G401 (cell line): Measurements from ENCODE around the gene RPL13. TPM values are rescaled to one million over a fixed set of nuclear protein-coding genes. Genes with fewer than 3 reads are reported as not detected.

Experiments
- DNase-seq: peaks from one replicate; pipeline ENCODE4 v3.0.0-alpha.2; 2015; ENCODE audit warnings: low spot score
- in situ Hi-C: cut with HindIII; loops from 2 replicates; pipeline ENCODE4 v1.10.0; 2016; ENCODE audit warnings: low sequenced_read_pairs, mixed read lengths
- total RNA-seq: library from RNA; depleted of rRNA; stranded (reverse); fragments of >200 nt; shearing (Covaris generic); gene quantifications from 2 replicates; pipeline ENCODE4 v1.2.3, GENCODE V29; 2014; rRNA removed

The RPL13 gene
- total RNA-seq, 1 experiment from 2014 or later: 5,258 TPM

GRCh38 chr16:89607937-89608740 lies 47.7 kb downstream of the RPL13 start:
- in situ Hi-C loops: no loop called here
- no peak for DNase-seq

DNA sequence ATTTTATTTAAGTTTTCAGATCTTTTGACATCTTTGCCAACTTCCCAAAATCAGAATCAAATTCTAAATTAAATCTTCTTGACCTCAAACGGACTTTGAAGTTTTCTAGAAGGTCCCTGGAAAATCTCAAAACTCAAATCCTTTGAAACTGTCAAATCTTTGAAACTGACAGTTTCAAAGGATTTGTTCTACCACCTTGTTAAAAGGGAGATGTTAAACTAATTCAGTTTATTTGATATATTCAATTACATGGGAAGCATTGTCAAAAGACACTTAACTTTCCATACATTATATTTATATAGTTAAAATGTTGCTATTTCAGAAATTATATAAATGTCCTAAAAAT lies 49.6 kb downstream of the RPL13 start:
- DNase-seq: no peak
- in situ Hi-C loops: no loop called here

DNA sequence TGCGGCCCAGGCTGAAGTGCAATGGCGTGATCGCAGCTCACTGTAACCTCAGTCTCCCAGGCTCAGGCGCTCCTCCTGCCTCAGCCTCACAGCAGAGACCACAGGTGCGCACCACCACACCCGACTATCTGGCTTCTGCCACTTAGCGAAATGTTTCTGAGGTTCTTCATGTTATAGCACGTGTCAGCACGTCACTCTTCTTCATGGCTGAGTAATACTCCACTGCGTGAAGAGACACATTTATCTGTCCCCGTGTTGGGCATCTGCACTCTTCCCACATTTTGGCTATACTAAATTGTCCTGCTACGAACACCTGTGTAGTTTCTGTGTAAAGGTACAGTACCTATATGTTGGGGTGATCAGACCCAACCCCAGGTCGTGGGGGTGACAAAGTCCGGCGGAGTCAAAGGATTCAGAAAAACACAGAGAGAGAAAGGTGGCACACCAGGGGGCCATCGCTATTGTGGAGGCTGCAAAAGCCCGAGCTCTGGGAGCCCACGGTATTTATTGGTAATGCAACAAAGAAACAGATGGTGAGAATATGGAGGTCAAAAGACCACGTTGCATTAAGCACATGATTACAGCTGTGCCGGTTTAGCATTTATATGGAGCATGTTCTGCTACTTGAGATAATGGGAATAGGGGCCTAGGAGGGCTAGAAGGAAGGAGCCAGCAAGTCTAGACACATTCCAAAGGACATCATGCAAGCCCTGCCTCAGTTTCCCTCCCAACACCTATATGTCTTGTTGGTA lies 52.1 kb downstream of the RPL13 start:
- DNase-seq: no peak
- in situ Hi-C loops: no loop called here

DNA sequence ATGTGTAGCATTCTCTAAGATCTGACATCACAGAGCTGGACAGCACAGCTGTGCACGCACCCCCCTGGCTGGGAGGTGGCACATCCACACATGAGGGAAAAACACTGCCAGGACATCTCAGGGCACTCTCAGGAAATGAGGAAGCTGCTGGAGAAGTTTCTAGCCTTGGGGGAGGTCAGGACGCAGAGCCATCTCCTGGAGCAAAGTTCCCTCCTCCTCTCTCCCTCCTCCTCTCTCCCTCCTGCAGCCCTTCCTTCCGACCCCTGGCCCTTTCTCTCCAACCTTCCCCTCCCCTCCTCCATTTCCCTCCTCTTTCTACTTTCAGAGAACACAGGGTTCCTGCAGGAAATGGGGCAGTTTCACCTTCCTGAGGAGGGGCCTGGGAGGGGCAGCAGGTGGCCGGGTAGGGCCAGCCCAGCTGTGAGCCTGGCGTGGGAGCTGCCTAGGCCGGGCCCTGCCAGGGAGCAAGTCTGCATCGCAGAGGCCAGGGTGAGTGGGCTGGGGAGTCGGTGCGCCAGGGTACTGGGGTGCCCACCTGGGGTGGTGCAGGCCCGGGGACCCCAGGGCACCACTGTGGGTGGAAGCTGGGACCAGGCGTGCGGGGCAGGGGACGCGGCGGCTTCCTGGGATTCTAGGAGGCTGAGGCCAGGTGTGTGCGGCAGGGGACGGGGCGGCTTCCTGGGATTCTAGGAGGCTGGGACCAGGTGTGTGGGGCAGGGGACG lies 52.9 kb downstream of the RPL13 start, which contains the start of gene DPEP1:
DPEP1 (plus strand) TSS at position 412 of the 723 bp plus-strand sequence. CDS start 16,769 bp downstream, outside the sequence.
- DNase-seq: no peak
- in situ Hi-C loops: no loop called here

GRCh38 chr16:89613954-89614459 lies 53.5 kb downstream of the RPL13 start:
- in situ Hi-C loops: no loop called here
- no peak for DNase-seq

Other genes with a start within 250 kb of the RPL13 start
- 42.6 and 55.3 TPM in 2 replicates for gene ANKRD11, start 70.1 kb upstream of the RPL13 start, total RNA-seq
- 117 and 125 TPM in 2 replicates for gene SPG7, start 52.3 kb upstream of the RPL13 start, total RNA-seq
- gene CPNE7, start 15.1 kb downstream of the RPL13 start, total RNA-seq: 5.1 and 17.0 TPM in 2 replicates
- 0.55 TPM in 1 of 2 replicates, not detected in the other for gene DPEP1, start 53.0 kb downstream of the RPL13 start, total RNA-seq
- gene CHMP1A, start 97.0 kb downstream of the RPL13 start, total RNA-seq: 198 and 238 TPM in 2 replicates
- 2.9 and 7.3 TPM in 2 replicates for gene SPATA33, start 97.2 kb downstream of the RPL13 start, total RNA-seq
- 57.2 and 58.8 TPM in 2 replicates for gene CDK10, start 126.0 kb downstream of the RPL13 start, total RNA-seq
- gene SPATA2L, start 141.0 kb downstream of the RPL13 start, total RNA-seq: 94.8 and 114 TPM in 2 replicates
- 7.3 and 7.6 TPM in 2 replicates for gene VPS9D1, start 160.2 kb downstream of the RPL13 start, total RNA-seq
- gene ZNF276, start 160.9 kb downstream of the RPL13 start, total RNA-seq: 7.8 and 19.9 TPM in 2 replicates